Measurements from ENCODE around the gene ABCB9. TPM values are rescaled to one million over a fixed set of nuclear protein-coding genes. Genes with fewer than 3 reads are reported as not detected.

Gene ABCB9
- total RNA-seq, 2 experiments from 2014 or later: 4.3 to 4.9 TPM

GRCh38 chr12:122990961-122991622 lies 24.8 kb upstream of the ABCB9 start:
- peaks cover 2% of the 10 kb centered on the region for H3K36me3 Mint-ChIP-seq (ENCODE audit: low read depth)
- TF ChIP-seq CTCF (IDR thresholded peaks at IDR 0.05): no peak
- POLR2A ChIA-PET: interaction anchor here (0.9 to 2.4 kb wide), 5 partner anchors 9 to 160 kb away, joined by 3 to 9 read pairs (median 3); partner anchors contain the start of genes OGFOD2 and PITPNM2
- H3K4me3 Mint-ChIP-seq: no peak overlapping the region
- CTCF ChIA-PET: interaction anchor here (1.7 kb wide), 1 partner anchor 130 kb away, joined by 5 read pairs; no protein-coding TSS in a partner anchor
- intact Hi-C loops (cut with micrococcal nuclease): no loop called here
- no peak overlapping the region for H3K27ac Mint-ChIP-seq
- DNase-seq (no peak), ATAC-seq (no peak)
- H3K9me3 Mint-ChIP-seq: no peaks in the 10 kb centered on the region
- H3K4me1 Mint-ChIP-seq (ENCODE audit: low read depth): peaks cover 8% of the 10 kb centered on the region
- no peaks in the 10 kb centered on the region for H3K27me3 Mint-ChIP-seq

- H3K36me3 Mint-ChIP-seq (ENCODE audit: low read depth): peaks cover 2% of the 10 kb centered on the region
- DNase-seq (no peak), ATAC-seq (no peak)
- no peak for TF ChIP-seq CTCF (IDR thresholded peaks at IDR 0.05)
- H3K27me3 Mint-ChIP-seq: no peaks in the 10 kb centered on the region
- no peaks in the 10 kb centered on the region for H3K9me3 Mint-ChIP-seq
- intact Hi-C loops (cut with micrococcal nuclease): no loop called here
- no peak overlapping the region for H3K27ac Mint-ChIP-seq
- ChIA-PET POLR2A (interaction anchor here (1.1 to 2.4 kb wide), 2 partner anchors 9 to 15 kb away, joined by 3 to 9 read pairs; partner anchors contain the start of gene OGFOD2), CTCF (interaction anchor here (0.9 to 1.7 kb wide), 2 partner anchors 9 to 129 kb away, joined by 4 to 5 read pairs; no protein-coding TSS in a partner anchor)
- H3K4me1 Mint-ChIP-seq (ENCODE audit: low read depth): peaks cover 8% of the 10 kb centered on the region
- H3K4me3 Mint-ChIP-seq: no peak overlapping the region
These were observed 24.3 kb upstream of the ABCB9 start for GRCh38 chr12:122990561-122990960.

- POLR2A ChIA-PET: interaction anchor here (1.1 to 2.4 kb wide), 3 partner anchors 8 to 161 kb away, joined by 3 to 9 read pairs (median 4); partner anchors contain the start of genes OGFOD2 and PITPNM2
- no peak for TF ChIP-seq CTCF (IDR thresholded peaks at IDR 0.05)
- intact Hi-C loops (cut with micrococcal nuclease): no loop called here
These were observed 23.7 kb upstream of the ABCB9 start for GRCh38 chr12:122989874-122990419.

DNA sequence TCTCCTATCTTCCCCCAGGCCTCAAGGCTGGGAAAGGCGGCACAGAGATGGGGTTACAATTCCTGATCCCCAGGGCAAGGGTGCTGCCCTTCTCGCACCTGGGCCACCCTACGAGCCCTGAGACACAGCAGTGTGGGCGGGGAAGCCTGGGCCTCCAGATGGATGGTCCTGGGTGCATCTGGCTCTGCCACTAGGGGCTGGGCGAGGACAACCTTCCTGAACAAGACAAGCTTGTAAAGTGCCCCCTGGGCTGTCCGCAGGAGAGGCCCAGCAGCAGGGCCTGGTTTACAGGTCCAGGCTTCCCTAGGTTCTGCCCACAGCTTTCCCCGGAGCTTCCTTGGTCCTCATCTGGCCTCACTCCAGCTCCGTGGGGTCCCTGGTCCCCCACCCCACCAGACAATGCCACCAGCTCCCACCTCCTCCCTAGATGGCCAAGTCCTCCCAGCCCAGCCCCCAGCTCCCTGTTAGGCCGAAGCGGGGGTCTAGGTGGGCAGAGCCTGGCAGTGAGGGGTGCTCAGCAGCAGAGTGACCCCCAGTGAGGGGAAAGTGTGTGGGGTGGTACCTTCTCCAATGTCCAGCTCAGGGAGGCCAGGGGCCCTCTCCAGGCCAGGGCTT lies 23.1 kb upstream of the ABCB9 start:
- intact Hi-C loops (cut with micrococcal nuclease): no loop called here
- Mint-ChIP-seq H3K27ac (no peak overlapping the region), H3K36me3 (ENCODE audit: low read depth) (peaks cover 9% of the 10 kb centered on the region), H3K27me3 (no peaks in the 10 kb centered on the region), H3K4me1 (ENCODE audit: low read depth) (peaks cover 11% of the 10 kb centered on the region), H3K4me3 (no peak overlapping the region), H3K9me3 (no peaks in the 10 kb centered on the region)
- CTCF ChIA-PET: interaction anchor here (0.9 kb wide), 2 partner anchors 8 to 33 kb away, joined by 3 to 4 read pairs; no protein-coding TSS in a partner anchor
- ATAC-seq (no peak), DNase-seq (no peak)
- POLR2A ChIA-PET: interaction anchor here (0.6 to 2.4 kb wide), 3 partner anchors 11 to 161 kb away, joined by 3 to 9 read pairs (median 4); partner anchors contain the start of genes OGFOD2 and PITPNM2
- TF ChIP-seq CTCF (IDR thresholded peaks at IDR 0.05): no peak

More at GRCh38 chr12:122989874-122990419, 23.7 kb upstream of the ABCB9 start:
- H3K4me1 Mint-ChIP-seq (ENCODE audit: low read depth): peaks cover 8% of the 10 kb centered on the region
- no peak overlapping the region for H3K27ac Mint-ChIP-seq
- H3K36me3 Mint-ChIP-seq (ENCODE audit: low read depth): peaks cover 7% of the 10 kb centered on the region
- ATAC-seq (no peak), DNase-seq (no peak)
- H3K4me3 Mint-ChIP-seq: no peak overlapping the region
- CTCF ChIA-PET: interaction anchor here (0.9 to 1.7 kb wide), 3 partner anchors 9 to 129 kb away, joined by 3 to 5 read pairs (median 4); no protein-coding TSS in a partner anchor
- H3K9me3 Mint-ChIP-seq: no peaks in the 10 kb centered on the region
- no peaks in the 10 kb centered on the region for H3K27me3 Mint-ChIP-seq
